Measurements from ENCODE around the gene XPO1.

DNA sequence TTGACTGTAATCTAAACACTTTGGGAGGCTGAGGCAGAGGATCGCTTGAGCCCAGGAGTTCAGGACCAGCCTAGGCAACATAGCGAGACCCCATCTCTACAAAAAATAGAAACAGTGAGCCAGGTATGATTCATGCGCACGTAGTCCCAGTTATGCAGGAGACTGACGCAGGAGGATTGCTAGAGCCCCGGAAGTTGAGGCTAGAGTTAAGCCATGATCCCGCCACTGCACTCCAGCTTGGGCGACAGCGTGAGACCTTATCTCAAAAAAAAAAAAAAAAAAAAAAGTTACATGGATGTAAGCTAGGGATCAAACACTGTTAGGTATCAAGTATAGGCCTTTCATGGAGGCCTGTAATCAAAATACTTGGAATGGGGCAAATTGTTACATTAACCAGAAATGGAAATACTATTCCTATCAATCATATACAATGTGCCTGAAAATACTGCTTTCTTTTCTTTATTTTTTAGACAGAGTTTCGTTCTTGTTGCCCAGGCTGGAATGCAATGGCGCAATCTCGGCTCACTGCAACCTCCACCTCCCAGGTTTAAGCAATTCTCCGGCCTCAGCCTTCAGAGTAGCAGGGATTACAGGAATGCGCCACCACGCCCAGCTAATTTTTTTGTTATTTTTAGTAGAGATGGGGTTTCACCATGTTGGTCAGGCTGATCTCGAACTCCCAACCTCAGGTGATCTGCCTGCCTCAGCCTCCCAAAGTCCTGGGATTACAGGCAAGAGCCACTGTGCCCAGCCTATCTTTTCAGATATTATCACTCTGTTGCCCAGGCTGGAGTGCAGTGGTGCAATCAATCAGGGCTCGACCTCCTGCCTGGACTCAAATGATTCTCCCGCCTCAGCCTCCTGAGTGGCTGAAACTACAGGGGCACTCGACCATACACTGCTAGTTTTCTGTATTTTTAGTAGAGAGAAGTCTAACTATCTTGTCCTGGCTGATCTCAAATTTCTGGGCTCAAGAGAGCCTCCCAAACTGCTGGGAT is 27.2 kb downstream of the XPO1 start:
- TF ChIP-seq, protein P1, sequence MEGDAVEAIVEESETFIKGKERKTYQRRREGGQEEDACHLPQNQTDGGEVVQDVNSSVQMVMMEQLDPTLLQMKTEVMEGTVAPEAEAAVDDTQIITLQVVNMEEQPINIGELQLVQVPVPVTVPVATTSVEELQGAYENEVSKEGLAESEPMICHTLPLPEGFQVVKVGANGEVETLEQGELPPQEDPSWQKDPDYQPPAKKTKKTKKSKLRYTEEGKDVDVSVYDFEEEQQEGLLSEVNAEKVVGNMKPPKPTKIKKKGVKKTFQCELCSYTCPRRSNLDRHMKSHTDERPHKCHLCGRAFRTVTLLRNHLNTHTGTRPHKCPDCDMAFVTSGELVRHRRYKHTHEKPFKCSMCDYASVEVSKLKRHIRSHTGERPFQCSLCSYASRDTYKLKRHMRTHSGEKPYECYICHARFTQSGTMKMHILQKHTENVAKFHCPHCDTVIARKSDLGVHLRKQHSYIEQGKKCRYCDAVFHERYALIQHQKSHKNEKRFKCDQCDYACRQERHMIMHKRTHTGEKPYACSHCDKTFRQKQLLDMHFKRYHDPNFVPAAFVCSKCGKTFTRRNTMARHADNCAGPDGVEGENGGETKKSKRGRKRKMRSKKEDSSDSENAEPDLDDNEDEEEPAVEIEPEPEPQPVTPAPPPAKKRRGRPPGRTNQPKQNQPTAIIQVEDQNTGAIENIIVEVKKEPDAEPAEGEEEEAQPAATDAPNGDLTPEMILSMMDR (IDR thresholded peaks at IDR 0.05) = no peak
- no peak for TF ChIP-seq POLR2A (IDR thresholded peaks at IDR 0.05)
